ENCODE results near the gene KIF16B.

The KIF16B gene

DNA sequence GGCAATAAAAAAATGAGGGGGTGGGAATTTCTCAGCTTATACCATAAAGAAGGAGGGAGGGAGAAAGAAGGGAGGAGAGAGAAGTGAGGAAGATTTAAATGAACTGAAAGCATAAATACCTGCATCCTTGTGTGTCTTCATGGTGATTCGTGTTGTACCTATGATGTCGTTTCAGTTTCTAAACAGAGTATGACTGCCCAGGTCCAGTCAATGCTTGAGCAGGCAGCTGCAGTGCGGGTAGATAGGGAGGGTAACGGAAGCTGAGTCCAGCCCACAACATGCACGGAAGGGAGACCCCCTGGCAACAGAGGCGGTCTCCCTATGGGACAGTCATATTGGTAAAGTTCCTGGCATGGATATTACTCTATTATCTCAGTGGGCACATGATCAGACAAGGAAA, 184.5 kb downstream of the KIF16B start:
- DNase-seq (no peak), ATAC-seq (ENCODE audit: insufficient read depth, low read depth) (no peak)
- TF ChIP-seq, protein P1, sequence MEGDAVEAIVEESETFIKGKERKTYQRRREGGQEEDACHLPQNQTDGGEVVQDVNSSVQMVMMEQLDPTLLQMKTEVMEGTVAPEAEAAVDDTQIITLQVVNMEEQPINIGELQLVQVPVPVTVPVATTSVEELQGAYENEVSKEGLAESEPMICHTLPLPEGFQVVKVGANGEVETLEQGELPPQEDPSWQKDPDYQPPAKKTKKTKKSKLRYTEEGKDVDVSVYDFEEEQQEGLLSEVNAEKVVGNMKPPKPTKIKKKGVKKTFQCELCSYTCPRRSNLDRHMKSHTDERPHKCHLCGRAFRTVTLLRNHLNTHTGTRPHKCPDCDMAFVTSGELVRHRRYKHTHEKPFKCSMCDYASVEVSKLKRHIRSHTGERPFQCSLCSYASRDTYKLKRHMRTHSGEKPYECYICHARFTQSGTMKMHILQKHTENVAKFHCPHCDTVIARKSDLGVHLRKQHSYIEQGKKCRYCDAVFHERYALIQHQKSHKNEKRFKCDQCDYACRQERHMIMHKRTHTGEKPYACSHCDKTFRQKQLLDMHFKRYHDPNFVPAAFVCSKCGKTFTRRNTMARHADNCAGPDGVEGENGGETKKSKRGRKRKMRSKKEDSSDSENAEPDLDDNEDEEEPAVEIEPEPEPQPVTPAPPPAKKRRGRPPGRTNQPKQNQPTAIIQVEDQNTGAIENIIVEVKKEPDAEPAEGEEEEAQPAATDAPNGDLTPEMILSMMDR (IDR thresholded peaks at IDR 0.05; ENCODE audit: borderline replicate concordance, extremely low read depth, low read length, poor library complexity, severe bottlenecking): no peak
- TF ChIP-seq EZH2 (IDR thresholded peaks at IDR 0.05; ENCODE audit: borderline replicate concordance, low read depth, low read length, severe bottlenecking): no peak
- Histone ChIP-seq H3K4me1 (ENCODE audit: insufficient read depth, low read length) (no peaks in the 10 kb centered on the region), H3K9ac (ENCODE audit: low read depth, low read length) (no peak overlapping the region), H3K36me3 (ENCODE audit: insufficient read depth, low read length) (no peaks in the 10 kb centered on the region), H3K4me2 (ENCODE audit: insufficient read depth, low read length) (no peak overlapping the region), H2AFZ (ENCODE audit: low read depth, low read length) (no peak overlapping the region), H3K27me3 (ENCODE audit: insufficient read depth, low read length, poor library complexity) (no peaks in the 10 kb centered on the region), H3K27ac (ENCODE audit: low read length) (no peak overlapping the region), H3K4me3 (ENCODE audit: low read depth in 1 of 2, low read length in 2 of 2) (no peak overlapping the region), H4K20me1 (ENCODE audit: insufficient read depth, low read length) (no peaks in the 10 kb centered on the region), H3K79me2 (ENCODE audit: insufficient read depth, low read length) (no peaks in the 10 kb centered on the region), H3K9me3 (ENCODE audit: insufficient read depth, low read length, severe bottlenecking) (no peaks in the 10 kb centered on the region)

DNA sequence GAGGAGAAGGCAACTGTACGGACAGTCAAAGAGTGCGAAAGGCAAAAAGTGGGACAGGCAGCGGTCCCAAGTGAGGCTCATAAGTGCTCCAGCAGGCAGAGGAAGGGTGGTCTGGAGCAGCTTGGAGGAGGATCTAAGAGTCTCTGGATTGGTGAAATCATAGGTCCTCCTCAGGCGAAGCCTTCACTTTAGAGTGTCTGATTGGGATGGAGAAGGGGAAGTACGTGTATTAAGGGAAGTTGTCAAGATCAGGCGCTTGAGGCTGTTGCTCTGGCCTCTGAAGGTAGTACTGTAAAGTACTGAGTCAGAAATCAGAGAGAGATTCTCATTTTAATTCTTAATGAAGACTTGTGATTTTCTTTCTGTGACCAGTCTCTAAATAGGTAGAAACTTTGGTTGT, 185.6 kb downstream of the KIF16B start:
- H3K4me2 ChIP-seq (ENCODE audit: insufficient read depth, low read length): no peak overlapping the region
- no peaks in the 10 kb centered on the region for H3K36me3 ChIP-seq (ENCODE audit: insufficient read depth, low read length)
- TF ChIP-seq, protein P1 (IDR thresholded peaks at IDR 0.05; ENCODE audit: borderline replicate concordance, extremely low read depth, low read length, poor library complexity, severe bottlenecking): no peak
- TF ChIP-seq EZH2 (IDR thresholded peaks at IDR 0.05; ENCODE audit: borderline replicate concordance, low read depth, low read length, severe bottlenecking): no peak

DNA sequence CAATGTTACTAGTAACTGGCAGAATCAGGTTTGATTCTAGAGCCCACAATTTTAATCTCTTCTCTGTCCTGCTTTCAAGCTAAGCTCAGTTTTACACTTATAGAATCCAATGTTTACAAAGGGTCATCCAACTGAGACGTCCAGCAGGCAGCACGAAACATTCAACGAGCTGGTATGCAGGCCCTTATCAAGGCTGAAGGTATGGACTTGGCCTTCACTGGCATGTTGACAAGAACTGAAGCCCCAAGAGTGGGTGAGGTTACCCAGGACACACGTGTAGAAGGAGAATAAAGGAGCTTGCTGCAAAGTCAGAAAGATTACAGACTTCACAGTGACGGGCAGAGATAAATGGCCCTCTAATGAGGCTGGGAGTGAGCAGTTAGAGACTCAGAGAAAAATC, 187.4 kb downstream of the KIF16B start:
- TF ChIP-seq, protein P1 (IDR thresholded peaks at IDR 0.05; ENCODE audit: borderline replicate concordance, extremely low read depth, low read length, poor library complexity, severe bottlenecking): no peak
- TF ChIP-seq EZH2 (IDR thresholded peaks at IDR 0.05; ENCODE audit: borderline replicate concordance, low read depth, low read length, severe bottlenecking): no peak
- Histone ChIP-seq H3K27ac (ENCODE audit: low read length) (no peak overlapping the region), H3K27me3 (ENCODE audit: insufficient read depth, low read length, poor library complexity) (no peaks in the 10 kb centered on the region), H2AFZ (ENCODE audit: low read depth, low read length) (no peak overlapping the region), H3K4me3 (ENCODE audit: low read depth in 1 of 2, low read length in 2 of 2) (no peak overlapping the region), H3K36me3 (ENCODE audit: insufficient read depth, low read length) (no peaks in the 10 kb centered on the region), H3K79me2 (ENCODE audit: insufficient read depth, low read length) (no peaks in the 10 kb centered on the region), H4K20me1 (ENCODE audit: insufficient read depth, low read length) (no peaks in the 10 kb centered on the region), H3K9me3 (ENCODE audit: insufficient read depth, low read length, severe bottlenecking) (no peaks in the 10 kb centered on the region), H3K9ac (ENCODE audit: low read depth, low read length) (no peak overlapping the region), H3K4me1 (ENCODE audit: insufficient read depth, low read length) (no peaks in the 10 kb centered on the region), H3K4me2 (ENCODE audit: insufficient read depth, low read length) (no peak overlapping the region)
- DNase-seq (no peak), ATAC-seq (ENCODE audit: insufficient read depth, low read depth) (no peak)

More for the DNA sequence above, 185.6 kb downstream of the KIF16B start:
- H3K27me3 ChIP-seq (ENCODE audit: insufficient read depth, low read length, poor library complexity): no peaks in the 10 kb centered on the region
- H2AFZ ChIP-seq (ENCODE audit: low read depth, low read length): no peak overlapping the region
- H4K20me1 ChIP-seq (ENCODE audit: insufficient read depth, low read length): no peaks in the 10 kb centered on the region
- no peak for DNase-seq
- no peak for ATAC-seq (ENCODE audit: insufficient read depth, low read depth)
- no peak overlapping the region for H3K4me3 ChIP-seq (ENCODE audit: low read depth in 1 of 2, low read length in 2 of 2)
- no peaks in the 10 kb centered on the region for H3K4me1 ChIP-seq (ENCODE audit: insufficient read depth, low read length)
- H3K9me3 ChIP-seq (ENCODE audit: insufficient read depth, low read length, severe bottlenecking): no peaks in the 10 kb centered on the region
- no peak overlapping the region for H3K9ac ChIP-seq (ENCODE audit: low read depth, low read length)
- H3K79me2 ChIP-seq (ENCODE audit: insufficient read depth, low read length): no peaks in the 10 kb centered on the region
- H3K27ac ChIP-seq (ENCODE audit: low read length): no peak overlapping the region

DNA sequence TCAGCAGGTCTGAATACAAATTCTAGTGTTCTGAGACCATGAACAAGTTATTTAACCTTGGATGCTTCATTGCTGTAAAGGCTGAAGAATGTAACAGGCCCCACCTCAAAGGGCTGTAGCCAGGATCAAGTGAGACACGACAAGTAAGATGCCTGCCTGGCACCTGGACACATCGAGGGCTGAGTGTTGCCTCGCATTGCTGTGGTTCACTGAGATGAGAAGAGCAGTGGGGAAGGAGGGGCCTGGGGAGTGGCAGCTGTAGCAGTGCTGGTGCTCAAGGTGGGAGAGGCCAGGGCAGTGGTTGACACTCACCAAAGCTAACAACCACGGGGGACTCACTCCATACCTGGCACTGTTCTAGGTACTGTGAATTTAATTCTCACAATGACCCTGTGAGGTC, 187.8 kb downstream of the KIF16B start:
- ATAC-seq (ENCODE audit: insufficient read depth, low read depth) (no peak), DNase-seq (no peak)
- Histone ChIP-seq H3K36me3 (ENCODE audit: insufficient read depth, low read length) (no peaks in the 10 kb centered on the region), H3K4me1 (ENCODE audit: insufficient read depth, low read length) (no peaks in the 10 kb centered on the region), H3K9me3 (ENCODE audit: insufficient read depth, low read length, severe bottlenecking) (no peaks in the 10 kb centered on the region), H4K20me1 (ENCODE audit: insufficient read depth, low read length) (no peaks in the 10 kb centered on the region), H3K9ac (ENCODE audit: low read depth, low read length) (no peak overlapping the region), H3K27me3 (ENCODE audit: insufficient read depth, low read length, poor library complexity) (no peaks in the 10 kb centered on the region), H2AFZ (ENCODE audit: low read depth, low read length) (no peak overlapping the region), H3K79me2 (ENCODE audit: insufficient read depth, low read length) (no peaks in the 10 kb centered on the region), H3K27ac (ENCODE audit: low read length) (no peak overlapping the region), H3K4me2 (ENCODE audit: insufficient read depth, low read length) (no peak overlapping the region), H3K4me3 (ENCODE audit: low read depth in 1 of 2, low read length in 2 of 2) (no peak overlapping the region)
- no peak for TF ChIP-seq EZH2 (IDR thresholded peaks at IDR 0.05; ENCODE audit: borderline replicate concordance, low read depth, low read length, severe bottlenecking)
- TF ChIP-seq, protein P1 (IDR thresholded peaks at IDR 0.05; ENCODE audit: borderline replicate concordance, extremely low read depth, low read length, poor library complexity, severe bottlenecking): no peak

All from DND-41 (cell line).